SK-N-SH treated with all-trans-retinoic acid at 6 μM for 48 hours (cell line): ENCODE results near the gene PCP4.

Experiments used
- ARNTL ChIP-seq: fragments of 450-650 bp; formaldehyde crosslinking; IDR thresholded peaks from 2 replicates; pipeline ENCODE4 v1.5.0; 2020; ENCODE audit warnings: low read depth, mild to moderate bottlenecking, moderate library complexity, borderline replicate concordance
- ZFP30 ChIP-seq: fragments of 450-650 bp; formaldehyde crosslinking; IDR thresholded peaks from 2 replicates; pipeline ENCODE4 v1.5.0; 2022; ENCODE audit warnings: mild to moderate bottlenecking, moderate library complexity
- ZNF565 ChIP-seq: fragments of 450-650 bp; formaldehyde crosslinking; conservative IDR thresholded peaks from 2 replicates; pipeline ENCODE4 v1.5.0; 2020; ENCODE audit warnings: low read depth, mild to moderate bottlenecking, moderate library complexity
- ZNF70 ChIP-seq: fragments of 450-650 bp; formaldehyde crosslinking; IDR thresholded peaks from 2 replicates; pipeline ENCODE4 v1.5.0; 2020; ENCODE audit warnings: mild to moderate bottlenecking, moderate library complexity

DNA sequence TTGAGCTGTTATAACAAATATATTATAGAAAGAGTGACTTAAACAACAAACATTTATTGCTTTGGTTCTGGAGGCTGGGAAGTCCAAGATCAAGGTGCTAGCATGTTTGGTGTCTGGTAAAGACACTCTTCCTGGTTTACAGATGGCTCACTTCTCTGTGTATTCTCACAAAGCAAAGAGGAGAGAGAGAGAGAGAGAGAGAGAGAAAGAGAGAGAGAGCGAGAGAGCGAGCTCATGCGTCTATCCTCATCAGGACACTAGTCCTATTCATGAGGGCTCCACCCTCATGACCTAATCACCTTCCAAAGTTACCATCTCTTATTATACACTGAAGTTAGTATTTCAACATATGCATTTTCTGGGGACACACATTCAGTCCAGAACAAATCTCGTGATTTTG, 32.7 kb upstream of the PCP4 start:
- TF ChIP-seq ZFP30 (CRISPR knock-in tag) = no peak
- TF ChIP-seq ZNF565 (CRISPR knock-in tag) = no peak
- TF ChIP-seq ZNF70 (CRISPR knock-in tag) = no peak
- no peak for TF ChIP-seq ARNTL (CRISPR knock-in tag)
